Spleen (tissue), 7 donors: ENCODE data around the gene CD300E.

Source experiments
- POLR2A ChIP-seq, 3 donors: fragments of 450-650 bp; IDR thresholded peaks; one replicate each; pipeline ENCODE4 v1.5.1; 2017; ENCODE audit warnings: antibody characterized with exemption in 3 of 3, mild to moderate bottlenecking in 1 of 3
- TF ChIP-seq, protein P1 (sequence below), 11 experiments: fragments of 200-600 bp in 7 of 11; fragments of 450-650 bp in 4 of 11; sonication (generic) in 4 of 11; IDR thresholded peaks in 8 of 11; conservative IDR thresholded peaks in 3 of 11; 1 replicate in 7 of 11; 2 replicates in 4 of 11; pipeline versions ENCODE4 v1.4.0 to v1.8.0; 2016 to 2021; ENCODE audit warnings: antibody characterized with exemption in 11 of 11, inconsistent platforms in 4 of 11, mild to moderate bottlenecking in 1 of 11
- donor health status: DM: no; HTN: no; CAD: no; lungs with moderate emphysema.
- donor health status: DM: no; HTN: no; CAD: no.
- donor health status: DM: no; HTN: no; CAD: no.

DNA sequence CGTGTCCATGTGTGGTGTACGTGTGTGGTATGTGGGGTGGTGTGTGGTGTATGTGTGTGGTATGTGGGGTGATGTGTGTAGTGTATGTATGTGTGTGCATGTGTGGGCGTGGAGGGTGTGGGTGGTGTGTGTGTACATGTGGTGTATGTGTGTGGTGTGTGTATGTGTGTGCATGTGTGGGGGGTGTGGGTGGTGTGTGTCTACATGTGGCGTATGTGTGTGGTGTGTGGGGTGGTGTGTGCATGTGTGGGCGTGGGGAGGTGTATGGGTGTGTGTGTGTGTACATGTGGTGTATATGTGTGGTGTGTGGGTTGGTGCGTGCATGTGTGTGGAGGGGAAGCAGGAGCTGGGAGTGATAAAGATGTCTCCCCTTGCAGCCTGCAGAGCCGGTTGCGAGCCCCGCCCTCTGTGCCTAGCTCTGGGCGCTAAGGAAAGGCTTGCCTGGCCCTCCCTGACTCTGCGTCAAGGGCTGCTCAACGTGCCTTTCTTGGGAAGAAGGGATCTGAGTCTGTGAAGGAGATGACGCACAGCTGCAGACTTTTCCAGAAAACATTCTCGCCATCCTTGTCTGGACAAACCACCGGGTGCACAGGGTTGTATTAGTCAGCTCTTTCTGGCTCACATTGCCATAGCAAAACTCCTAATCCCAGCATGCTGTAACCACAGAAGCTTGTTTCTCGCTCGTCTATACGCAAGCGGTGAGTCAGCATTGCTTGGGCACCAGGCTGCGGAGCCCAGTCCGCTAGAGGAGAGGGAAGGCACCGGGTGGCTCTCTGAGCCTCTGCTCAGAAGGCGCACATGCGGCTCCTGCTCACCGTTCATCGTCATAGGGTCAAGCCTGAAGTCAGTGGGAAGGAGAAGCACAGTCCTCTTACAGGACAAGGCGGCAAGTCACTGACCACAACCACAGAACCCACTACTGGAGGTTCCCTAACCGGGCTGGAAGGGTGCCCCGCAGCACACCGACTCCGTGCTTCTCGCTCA, 54.2 kb downstream of the CD300E start:
- TF ChIP-seq POLR2A (IDR thresholded peaks at IDR 0.05) = no peak
- TF ChIP-seq, protein P1, sequence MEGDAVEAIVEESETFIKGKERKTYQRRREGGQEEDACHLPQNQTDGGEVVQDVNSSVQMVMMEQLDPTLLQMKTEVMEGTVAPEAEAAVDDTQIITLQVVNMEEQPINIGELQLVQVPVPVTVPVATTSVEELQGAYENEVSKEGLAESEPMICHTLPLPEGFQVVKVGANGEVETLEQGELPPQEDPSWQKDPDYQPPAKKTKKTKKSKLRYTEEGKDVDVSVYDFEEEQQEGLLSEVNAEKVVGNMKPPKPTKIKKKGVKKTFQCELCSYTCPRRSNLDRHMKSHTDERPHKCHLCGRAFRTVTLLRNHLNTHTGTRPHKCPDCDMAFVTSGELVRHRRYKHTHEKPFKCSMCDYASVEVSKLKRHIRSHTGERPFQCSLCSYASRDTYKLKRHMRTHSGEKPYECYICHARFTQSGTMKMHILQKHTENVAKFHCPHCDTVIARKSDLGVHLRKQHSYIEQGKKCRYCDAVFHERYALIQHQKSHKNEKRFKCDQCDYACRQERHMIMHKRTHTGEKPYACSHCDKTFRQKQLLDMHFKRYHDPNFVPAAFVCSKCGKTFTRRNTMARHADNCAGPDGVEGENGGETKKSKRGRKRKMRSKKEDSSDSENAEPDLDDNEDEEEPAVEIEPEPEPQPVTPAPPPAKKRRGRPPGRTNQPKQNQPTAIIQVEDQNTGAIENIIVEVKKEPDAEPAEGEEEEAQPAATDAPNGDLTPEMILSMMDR (IDR thresholded peaks at IDR 0.05 in 8 of 11, conservative IDR thresholded peaks at IDR 0.05 in 3 of 11) = no peak
